VCaP (cell line): ENCODE measurements around the gene ADGRB3.

ENCODE experiments used
- H3K27ac ChIP-seq: fragments of 450-650 bp; 2 replicates; pipeline ENCODE4 v1.5.1; 2017
- TF ChIP-seq, protein P1 (sequence below): fragments of 450-650 bp; conservative IDR thresholded peaks from 2 replicates; pipeline ENCODE4 v1.5.1; 2017; ENCODE audit warnings: mild to moderate bottlenecking, moderate library complexity

The ADGRB3 gene

DNA sequence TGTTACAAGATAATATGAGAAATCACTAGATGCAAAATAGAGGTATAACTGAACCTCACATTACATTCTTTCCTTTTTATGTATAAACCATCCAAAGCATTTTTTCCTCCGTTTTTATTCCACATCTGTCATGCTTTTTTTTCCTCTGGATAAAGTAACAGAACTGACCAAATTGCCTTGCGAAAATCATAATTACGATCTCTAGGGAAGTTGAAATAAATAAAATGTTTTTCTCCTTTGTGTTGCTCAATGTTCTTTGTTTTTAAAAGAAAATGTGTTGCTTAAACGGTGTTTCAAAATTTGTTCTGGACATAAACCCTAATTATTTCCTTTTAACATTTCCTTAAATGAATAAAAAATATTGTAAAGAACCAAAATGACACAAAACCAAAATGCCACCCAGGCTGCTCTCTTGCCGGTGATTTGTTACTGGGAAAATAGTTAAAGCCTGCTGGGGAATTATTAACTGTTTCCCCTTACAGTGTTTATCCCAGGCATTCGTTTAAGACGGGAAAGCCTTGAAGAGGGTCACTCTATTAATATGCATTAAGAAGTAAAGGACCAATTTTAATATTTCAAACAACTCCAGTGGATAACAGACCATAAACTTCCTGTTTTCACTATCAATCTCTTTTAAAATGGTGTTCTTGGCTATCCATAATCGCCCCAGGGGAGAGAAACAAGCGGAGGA lies 1.7 kb upstream of the ADGRB3 start:
- TF ChIP-seq, protein P1, sequence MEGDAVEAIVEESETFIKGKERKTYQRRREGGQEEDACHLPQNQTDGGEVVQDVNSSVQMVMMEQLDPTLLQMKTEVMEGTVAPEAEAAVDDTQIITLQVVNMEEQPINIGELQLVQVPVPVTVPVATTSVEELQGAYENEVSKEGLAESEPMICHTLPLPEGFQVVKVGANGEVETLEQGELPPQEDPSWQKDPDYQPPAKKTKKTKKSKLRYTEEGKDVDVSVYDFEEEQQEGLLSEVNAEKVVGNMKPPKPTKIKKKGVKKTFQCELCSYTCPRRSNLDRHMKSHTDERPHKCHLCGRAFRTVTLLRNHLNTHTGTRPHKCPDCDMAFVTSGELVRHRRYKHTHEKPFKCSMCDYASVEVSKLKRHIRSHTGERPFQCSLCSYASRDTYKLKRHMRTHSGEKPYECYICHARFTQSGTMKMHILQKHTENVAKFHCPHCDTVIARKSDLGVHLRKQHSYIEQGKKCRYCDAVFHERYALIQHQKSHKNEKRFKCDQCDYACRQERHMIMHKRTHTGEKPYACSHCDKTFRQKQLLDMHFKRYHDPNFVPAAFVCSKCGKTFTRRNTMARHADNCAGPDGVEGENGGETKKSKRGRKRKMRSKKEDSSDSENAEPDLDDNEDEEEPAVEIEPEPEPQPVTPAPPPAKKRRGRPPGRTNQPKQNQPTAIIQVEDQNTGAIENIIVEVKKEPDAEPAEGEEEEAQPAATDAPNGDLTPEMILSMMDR = no peak
- H3K27ac ChIP-seq = no peak overlapping the region

DNA sequence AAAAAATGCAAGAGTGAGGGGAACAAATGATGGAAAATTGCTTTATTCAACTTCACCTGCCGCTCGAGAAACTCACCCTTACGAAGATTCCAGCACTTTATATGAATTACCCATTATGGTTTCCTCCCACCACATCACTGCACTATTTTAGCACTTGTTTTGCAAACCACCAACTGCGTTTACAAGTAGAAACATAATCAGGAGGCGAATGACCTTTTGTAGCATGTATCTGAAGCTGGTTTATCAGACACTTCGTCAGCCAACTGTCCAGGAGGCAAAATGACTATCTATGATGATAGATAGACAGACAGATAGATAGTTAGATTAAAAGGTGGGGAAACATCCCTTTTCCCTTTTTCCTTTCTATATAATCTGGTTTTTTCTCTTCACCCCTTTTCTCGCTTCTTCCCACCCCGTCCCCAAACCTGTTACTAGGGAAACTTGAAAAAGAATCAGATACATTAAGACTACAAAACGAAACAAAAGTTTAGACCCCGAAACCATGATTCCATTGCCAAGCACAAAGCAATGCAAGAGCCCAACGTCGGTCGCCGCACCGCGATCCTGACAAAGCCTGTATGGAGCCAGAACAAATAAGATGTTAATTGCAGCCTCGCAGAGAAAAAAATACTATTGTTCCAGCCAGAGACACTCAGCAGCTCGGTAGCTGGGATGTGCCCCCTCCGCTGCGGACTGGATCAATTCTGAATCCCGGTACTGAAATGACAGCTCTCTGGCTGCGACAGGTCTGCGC lies 933 bp upstream of the ADGRB3 start:
- TF ChIP-seq, protein P1 = no peak
- H3K27ac ChIP-seq = no peak overlapping the region

GRCh38 chr6:68635412-68635705 lies 277 bp downstream of the ADGRB3 start:
- TF ChIP-seq, protein P1 = no peak
- H3K27ac ChIP-seq = no peak overlapping the region

GRCh38 chr6:68635706-68636513 lies 828 bp downstream of the ADGRB3 start:
- TF ChIP-seq, protein P1 = no peak
- no peak overlapping the region for H3K27ac ChIP-seq

DNA sequence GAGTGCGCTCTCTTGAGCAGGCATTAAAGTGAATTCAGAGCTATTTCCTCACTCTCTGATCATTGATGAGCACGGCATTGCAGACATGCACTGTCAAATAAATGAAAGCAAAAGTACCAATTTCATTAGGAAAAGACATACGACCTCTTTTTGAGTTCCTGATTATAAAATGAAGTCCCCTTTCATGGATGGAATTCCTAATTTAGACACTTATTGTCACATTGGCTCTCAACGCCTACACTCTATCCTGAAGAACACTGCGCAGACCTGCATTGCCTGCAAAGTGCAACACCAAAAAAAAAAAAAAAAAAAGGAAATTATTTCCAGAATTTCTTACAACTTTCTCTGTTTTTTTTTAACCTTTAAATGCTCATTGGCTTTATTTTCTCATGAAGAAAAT lies 1.6 kb downstream of the ADGRB3 start:
- TF ChIP-seq, protein P1 = no peak
- no peak overlapping the region for H3K27ac ChIP-seq

GRCh38 chr6:68637071-68637470 lies 2.0 kb downstream of the ADGRB3 start:
- no peak overlapping the region for H3K27ac ChIP-seq
- TF ChIP-seq, protein P1 = no peak

DNA sequence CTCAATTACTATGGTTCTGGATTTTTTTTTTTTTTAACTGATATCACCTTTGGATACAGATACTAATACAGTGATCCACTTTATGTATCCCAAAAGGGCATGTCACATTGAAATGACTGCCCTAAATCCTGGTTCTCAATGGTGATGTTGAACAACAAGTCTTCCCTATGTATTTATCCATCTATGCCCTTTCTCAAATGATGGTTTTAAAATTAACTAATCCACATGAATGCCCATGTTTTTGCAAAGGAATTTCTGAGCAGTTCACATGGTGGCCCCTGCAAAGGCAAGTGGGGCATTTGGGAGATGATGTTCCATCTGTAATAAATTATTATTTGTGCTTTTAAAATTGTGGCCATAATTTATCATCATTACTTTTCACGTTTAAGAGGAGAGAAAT lies 2.7 kb downstream of the ADGRB3 start:
- TF ChIP-seq, protein P1 = no peak
- no peak overlapping the region for H3K27ac ChIP-seq
